A549 (cell line): Measurements from ENCODE around the gene SLC12A8. TPM values are rescaled to one million over a fixed set of nuclear protein-coding genes. Genes with fewer than 3 reads are reported as not detected.

Experiments used
- ATAC-seq, 2 experiments: fragments of 200-7000 bp in 1 of 2; fragments of >200 bp in 1 of 2; cut with Nextera tagmentation in 1 of 2; cut with Tn5 transposase in 1 of 2; 3 replicates each; pipeline versions ENCODE4 v1.8.0 to v1.9.1; 2018 to 2020; ENCODE audit warnings: mild to moderate bottlenecking in 1 of 2, moderate library complexity in 1 of 2
- CTCF ChIA-PET: fragments of 300-600 bp; sonication (Branson Sonifier 250); formaldehyde crosslinking; extraction: SDS; loops from one replicate; lab custom pipeline; 2021; ENCODE audit warnings: antibody characterized with exemption, inconsistent platforms; lab: Yijun Ruan, JAX
- POLR2A ChIA-PET: fragments of 350-600 bp; formaldehyde crosslinking; extraction: SDS; loops from one replicate; lab custom pipeline; 2021; ENCODE audit warnings: antibody characterized with exemption, inconsistent platforms; lab: Yijun Ruan, JAX
- DNase-seq, 2 experiments: peaks; one replicate each; pipeline versions ENCODE4 v3.0.0 to v3.0.0-alpha.2; 2011 to 2016; ENCODE audit warnings: low read depth in 1 of 2, low spot score in 1 of 2
- FAIRE-seq: peaks from 2 replicates; lab custom pipeline; 2011; peaks lifted over from hg19 to GRCh38; lab: Jason Lieb, UNC
- H3K27ac ChIP-seq, 2 experiments: fragments of >200 bp; sonication (Bioruptor Twin); formaldehyde crosslinking; 3 replicates each; pipeline ENCODE4 v1.5.1; 2016 to 2017
- H3K4me1 ChIP-seq: fragments of >200 bp; sonication (Bioruptor Twin); formaldehyde crosslinking; 3 replicates; pipeline ENCODE4 v1.6.1; 2016
- H3K4me2 ChIP-seq: fragments of >200 bp; sonication (Bioruptor Twin); formaldehyde crosslinking; 3 replicates; pipeline ENCODE4 v1.6.1; 2016
- H3K4me3 ChIP-seq: fragments of >200 bp; sonication (Bioruptor Twin); formaldehyde crosslinking; 3 replicates; pipeline ENCODE4 v1.5.1; 2016
- H3K9me3 ChIP-seq: fragments of >200 bp; sonication (Bioruptor Twin); formaldehyde crosslinking; 3 replicates; pipeline ENCODE4 v1.6.1; 2016
- ATOH8 ChIP-seq: fragments of 250-450 bp; sonication (Bioruptor Pico); IDR thresholded peaks from 2 replicates; pipeline ENCODE4 v1.5.0; 2020; ENCODE audit warnings: low read depth, mild to moderate bottlenecking, moderate library complexity
- CEBPB ChIP-seq, 2 experiments: fragments of >200 bp in 1 of 2; sonication (Bioruptor Twin) in 1 of 2; formaldehyde crosslinking in 1 of 2; IDR thresholded peaks; 2 replicates each; pipeline ENCODE4 v1.6.1; 2012 to 2016
- CHD2 ChIP-seq: fragments of 150-350 bp; IDR thresholded peaks from 2 replicates; pipeline ENCODE4 v1.6.1; 2014; ENCODE audit warnings: low read length; ENCODE audit not compliant: partially characterized antibody
- E2F6 ChIP-seq: IDR thresholded peaks from 2 replicates; pipeline ENCODE4 v1.6.1; 2012; ENCODE audit warnings: low read depth, borderline replicate concordance
- EHMT2 ChIP-seq: fragments of 200-600 bp; sonication (generic); IDR thresholded peaks from 2 replicates; pipeline ENCODE4 v1.6.1; 2016; ENCODE audit warnings: antibody characterized with exemption, low read depth, mild to moderate bottlenecking, moderate library complexity
- EP300 ChIP-seq, 2 experiments: fragments of >200 bp; sonication (Bioruptor Twin); formaldehyde crosslinking; IDR thresholded peaks; 2 replicates in 1 of 2; 3 replicates in 1 of 2; pipeline ENCODE4 v1.6.1; 2016 to 2017
- FOSL2 ChIP-seq, 2 experiments: fragments of 450-650 bp in 1 of 2; fragments of >200 bp in 1 of 2; sonication (Bioruptor Twin) in 1 of 2; formaldehyde crosslinking; IDR thresholded peaks; 2 replicates each; pipeline versions ENCODE4 v1.5.0 to v1.6.1; 2016 to 2020; ENCODE audit warnings: mild to moderate bottlenecking in 1 of 2, moderate library complexity in 1 of 2
- FOXS1 ChIP-seq: fragments of 250-450 bp; sonication (Bioruptor Pico); IDR thresholded peaks from 2 replicates; pipeline ENCODE4 v1.5.0; 2020; ENCODE audit warnings: mild to moderate bottlenecking, moderate library complexity
- HES2 ChIP-seq: fragments of >200 bp; sonication (Bioruptor Twin); formaldehyde crosslinking; IDR thresholded peaks from 2 replicates; pipeline ENCODE4 v1.6.1; 2016
- HOXB5 ChIP-seq: fragments of 250-450 bp; sonication (Bioruptor Pico); IDR thresholded peaks from 2 replicates; pipeline ENCODE4 v1.5.0; 2020; ENCODE audit warnings: mild to moderate bottlenecking, moderate library complexity
- JUN ChIP-seq, 2 experiments: fragments of >200 bp; sonication (Bioruptor Twin); formaldehyde crosslinking; IDR thresholded peaks; 2 replicates in 1 of 2; 3 replicates in 1 of 2; pipeline ENCODE4 v1.6.1; 2016 to 2017
- JUNB ChIP-seq: fragments of >200 bp; sonication (Bioruptor Twin); formaldehyde crosslinking; IDR thresholded peaks from 2 replicates; pipeline ENCODE4 v1.6.1; 2016
- KDM1A ChIP-seq: fragments of 200-600 bp; sonication (generic); IDR thresholded peaks from 2 replicates; pipeline ENCODE4 v1.6.1; 2016; ENCODE audit warnings: low read depth, mild to moderate bottlenecking
- MAFK ChIP-seq: fragments of 450-650 bp; IDR thresholded peaks from 2 replicates; pipeline ENCODE4 v1.6.1; 2014; ENCODE audit not compliant: partially characterized antibody
- MAZ ChIP-seq: fragments of 150-350 bp; IDR thresholded peaks from 2 replicates; pipeline ENCODE4 v1.6.1; 2014; ENCODE audit warnings: antibody characterized with exemption, low read depth, low read length, borderline replicate concordance
- MYC ChIP-seq: IDR thresholded peaks from 2 replicates; pipeline ENCODE4 v1.6.1; 2012; ENCODE audit warnings: mild to moderate bottlenecking, inconsistent platforms, low read length, improper control_type of control experiment, borderline replicate concordance
- NFE2L2 ChIP-seq: fragments of 150-350 bp; conservative IDR thresholded peaks from 2 replicates; pipeline ENCODE4 v1.6.1; 2014; ENCODE audit warnings: low read length
- PHF8 ChIP-seq: fragments of 200-600 bp; sonication (generic); IDR thresholded peaks from 2 replicates; pipeline ENCODE4 v1.6.1; 2016; ENCODE audit warnings: low read depth, mild to moderate bottlenecking, antibody characterized with exemption, moderate library complexity, borderline replicate concordance
- POLR2AphosphoS2 ChIP-seq: conservative IDR thresholded peaks from 2 replicates; pipeline ENCODE4 v1.6.1; 2012; ENCODE audit warnings: low read length, improper control_type of control experiment, inconsistent platforms
- RARB ChIP-seq: fragments of 250-450 bp; sonication (Bioruptor Pico); IDR thresholded peaks from 2 replicates; pipeline ENCODE4 v1.8.0; 2021; ENCODE audit warnings: mild to moderate bottlenecking, moderate library complexity
- RNF2 ChIP-seq: fragments of 200-600 bp; sonication (generic); IDR thresholded peaks from 2 replicates; pipeline ENCODE4 v1.6.1; 2016; ENCODE audit warnings: low read depth, mild to moderate bottlenecking, antibody characterized with exemption, moderate library complexity, borderline replicate concordance
- SMC3 ChIP-seq: fragments of >200 bp; sonication (Bioruptor Twin); formaldehyde crosslinking; IDR thresholded peaks from 3 replicates; pipeline ENCODE4 v1.6.1; 2018; ENCODE audit warnings: inconsistent platforms
- SREBF2 ChIP-seq: fragments of 450-650 bp; IDR thresholded peaks from 2 replicates; pipeline ENCODE4 v1.6.1; 2014; ENCODE audit warnings: mild to moderate bottlenecking, moderate library complexity
- TP53 ChIP-seq: fragments of 250-450 bp; sonication (Bioruptor Pico); IDR thresholded peaks from 2 replicates; pipeline ENCODE4 v1.5.0; 2021; ENCODE audit warnings: mild to moderate bottlenecking, moderate library complexity
- ZC3H11A ChIP-seq: fragments of 450-650 bp; IDR thresholded peaks from 2 replicates; pipeline ENCODE4 v1.6.1; 2014; ENCODE audit warnings: antibody characterized with exemption, mild to moderate bottlenecking
- ZFP36 ChIP-seq: fragments of 450-650 bp; IDR thresholded peaks from 2 replicates; pipeline ENCODE4 v1.6.1; 2014; ENCODE audit warnings: borderline replicate concordance; ENCODE audit not compliant: partially characterized antibody
- ZNF302 ChIP-seq: fragments of 250-450 bp; sonication (Bioruptor Pico); IDR thresholded peaks from 2 replicates; pipeline ENCODE4 v1.9.0; 2021; ENCODE audit warnings: inconsistent platforms, mild to moderate bottlenecking, moderate library complexity
- ZSCAN20 ChIP-seq: fragments of 250-450 bp; sonication (Bioruptor Pico); IDR thresholded peaks from 2 replicates; pipeline ENCODE4 v1.8.0; 2022; ENCODE audit warnings: mild to moderate bottlenecking, moderate library complexity
- WGBS: methylation state at CpG from one replicate; pipeline ENCODE4 v1.1.6; 2017; ENCODE audit errors: missing lambda C conversion rate; 5-methylcytosine and 5-hydroxymethylcytosine counted together
- polyA plus RNA-seq, 4 experiments: library from polyadenylated mRNA; depleted of rRNA in 3 of 4; stranded (reverse); fragments of >200 nt; fragmentation: RNase III in 1 of 4; extraction: RNeasy Plus Mini Kit Qiagen cat#74134 plus additional on column Dnase treatment in 1 of 4; gene quantifications; 2 replicates in 3 of 4; 3 replicates in 1 of 4; pipeline ENCODE4 v1.2.3, GENCODE V29; 2011 to 2017
- TF ChIP-seq, protein P1 (sequence below): fragments of 450-650 bp; IDR thresholded peaks from 2 replicates; pipeline ENCODE4 v1.6.1; 2014; ENCODE audit warnings: antibody characterized with exemption
- TF ChIP-seq, protein P2 (sequence below): IDR thresholded peaks from 2 replicates; pipeline ENCODE4 v1.6.1; 2012

The SLC12A8 gene
- polyA plus RNA-seq, 2 of the 4 experiments (the other 2 are of a cell fraction) = 1.1 to 4.2 TPM

- Histone ChIP-seq H3K9me3 (no peaks in the 10 kb centered on the region), H3K4me1 (peaks cover 12% of the 10 kb centered on the region), H3K4me3 (no peak overlapping the region), H3K4me2 (no peak overlapping the region), H3K27ac (no peak overlapping the region)
- ATAC-seq (no peak), FAIRE-seq (no peak), DNase-seq (no peak)
- 100% methylated on average over 1 of the region's 1 CpG for WGBS
- ChIA-PET CTCF (no interaction called here), POLR2A (no interaction called here)
- TF ChIP-seq ATOH8 (CRISPR knock-in tag) = no peak
- no peak for TF ChIP-seq EHMT2
- no peak for TF ChIP-seq JUN (IDR thresholded peaks at IDR 0.05)
- TF ChIP-seq CHD2 = no peak
- no peak for TF ChIP-seq FOSL2 (IDR thresholded peaks at IDR 0.05)
- TF ChIP-seq FOSL2 (CRISPR knock-in tag; IDR thresholded peaks at IDR 0.05) = no peak
Measured at GRCh38 chr3:125076464-125076863, 136.1 kb downstream of the SLC12A8 start.

DNA sequence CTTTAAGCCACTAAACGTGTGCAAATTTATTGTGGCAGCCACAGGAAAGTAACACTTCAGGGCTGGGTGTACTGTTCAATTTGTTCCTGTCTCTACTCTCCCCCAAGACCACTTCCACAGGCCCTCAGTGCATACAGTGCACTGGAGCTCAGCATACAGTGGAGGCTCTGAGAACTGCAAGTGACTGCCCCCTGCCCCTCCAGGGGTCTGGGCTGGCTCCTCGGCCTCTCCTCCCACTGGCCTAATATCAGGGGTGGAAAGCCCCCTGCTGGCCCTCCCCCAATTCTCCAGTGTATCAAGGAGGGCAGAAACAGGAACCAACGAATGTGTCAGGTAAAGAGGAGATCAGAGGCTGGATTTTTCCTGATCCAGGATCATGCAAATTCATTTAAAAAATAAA, 136.8 kb downstream of the SLC12A8 start:
- TF ChIP-seq HOXB5 (CRISPR knock-in tag) = no peak
- TF ChIP-seq FOSL2 (IDR thresholded peaks at IDR 0.05) = no peak
- no peak for TF ChIP-seq FOSL2 (CRISPR knock-in tag; IDR thresholded peaks at IDR 0.05)
- no peak for TF ChIP-seq TP53 (CRISPR knock-in tag)
- TF ChIP-seq SMC3 = no peak
- no peak for TF ChIP-seq SREBF2
- TF ChIP-seq ZC3H11A = no peak
- TF ChIP-seq JUN (IDR thresholded peaks at IDR 0.05) = no peak
- TF ChIP-seq MAZ = no peak
- no peak for TF ChIP-seq RNF2
- no peak for TF ChIP-seq EP300 (IDR thresholded peaks at IDR 0.05)
- TF ChIP-seq, protein P1, sequence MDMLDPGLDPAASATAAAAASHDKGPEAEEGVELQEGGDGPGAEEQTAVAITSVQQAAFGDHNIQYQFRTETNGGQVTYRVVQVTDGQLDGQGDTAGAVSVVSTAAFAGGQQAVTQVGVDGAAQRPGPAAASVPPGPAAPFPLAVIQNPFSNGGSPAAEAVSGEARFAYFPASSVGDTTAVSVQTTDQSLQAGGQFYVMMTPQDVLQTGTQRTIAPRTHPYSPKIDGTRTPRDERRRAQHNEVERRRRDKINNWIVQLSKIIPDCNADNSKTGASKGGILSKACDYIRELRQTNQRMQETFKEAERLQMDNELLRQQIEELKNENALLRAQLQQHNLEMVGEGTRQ = no peak
- TF ChIP-seq ZFP36 = no peak
- no peak for TF ChIP-seq MYC
- no peak for TF ChIP-seq MAFK
- TF ChIP-seq ZSCAN20 (CRISPR knock-in tag) = no peak
- TF ChIP-seq NFE2L2 = no peak
- no peak for TF ChIP-seq RARB
- TF ChIP-seq KDM1A = no peak
- TF ChIP-seq, protein P2, sequence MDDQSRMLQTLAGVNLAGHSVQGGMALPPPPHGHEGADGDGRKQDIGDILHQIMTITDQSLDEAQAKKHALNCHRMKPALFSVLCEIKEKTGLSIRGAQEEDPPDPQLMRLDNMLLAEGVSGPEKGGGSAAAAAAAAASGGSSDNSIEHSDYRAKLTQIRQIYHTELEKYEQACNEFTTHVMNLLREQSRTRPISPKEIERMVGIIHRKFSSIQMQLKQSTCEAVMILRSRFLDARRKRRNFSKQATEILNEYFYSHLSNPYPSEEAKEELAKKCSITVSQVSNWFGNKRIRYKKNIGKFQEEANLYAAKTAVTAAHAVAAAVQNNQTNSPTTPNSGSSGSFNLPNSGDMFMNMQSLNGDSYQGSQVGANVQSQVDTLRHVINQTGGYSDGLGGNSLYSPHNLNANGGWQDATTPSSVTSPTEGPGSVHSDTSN = no peak
- no peak for TF ChIP-seq JUNB
- H3K4me3 ChIP-seq = no peak overlapping the region
- ATAC-seq (peak; percentile 70 to 89; a peak in 3 of 6 replicates), DNase-seq (no peak), FAIRE-seq (no peak)
- CTCF ChIA-PET = interaction anchor here (1.1 kb wide), 1 partner anchor 10 kb away, joined by 6 read pairs; no protein-coding TSS in a partner anchor
- no peak overlapping the region for H3K4me2 ChIP-seq
- H3K27ac ChIP-seq = no peak overlapping the region; a peak in 1 of 6 replicates
- WGBS = 65% methylated on average over 3 of the region's 3 CpGs
- no peaks in the 10 kb centered on the region for H3K9me3 ChIP-seq
- H3K4me1 ChIP-seq = peaks cover 12% of the 10 kb centered on the region
- POLR2A ChIA-PET = no interaction called here

DNA sequence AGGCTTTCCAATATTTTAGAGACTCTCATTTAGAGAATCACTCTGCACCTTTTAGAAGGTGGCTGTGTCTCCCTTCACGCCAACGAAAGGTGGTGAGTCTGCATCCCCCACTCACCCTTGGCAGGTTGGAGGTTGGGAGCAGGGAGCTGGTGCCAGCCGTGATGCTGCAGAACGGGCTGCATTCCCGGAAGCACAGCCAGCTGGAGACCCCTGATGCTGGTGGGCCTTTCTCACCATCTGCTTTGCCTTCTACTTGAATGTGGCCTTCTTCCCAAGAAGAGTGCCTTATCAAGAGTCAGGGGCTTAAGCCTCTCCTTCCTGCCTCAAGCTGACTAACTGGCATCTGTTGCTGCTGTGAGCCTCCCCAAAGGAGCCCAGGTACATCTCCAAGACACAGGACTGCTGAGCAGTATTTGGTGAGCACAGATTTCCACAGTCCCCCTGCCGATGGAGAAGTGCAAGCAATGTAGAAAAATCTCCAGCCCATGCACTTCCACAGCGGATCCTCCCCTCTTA, 139.1 kb downstream of the SLC12A8 start:
- FAIRE-seq = no peak
- no peaks in the 10 kb centered on the region for H3K4me1 ChIP-seq
- no peak for DNase-seq
- H3K4me3 ChIP-seq = no peak overlapping the region
- 93% methylated on average over 4 of the region's 7 CpGs for WGBS
- ChIA-PET CTCF (no interaction called here), POLR2A (no interaction called here)
- no peak overlapping the region for H3K4me2 ChIP-seq
- H3K9me3 ChIP-seq = no peaks in the 10 kb centered on the region
- no peak for ATAC-seq
- H3K27ac ChIP-seq = no peak overlapping the region
- no peak for TF ChIP-seq ZNF302 (CRISPR knock-in tag)
- no peak for TF ChIP-seq E2F6
- TF ChIP-seq CEBPB (IDR thresholded peaks at IDR 0.05) = no peak
- no peak for TF ChIP-seq HES2
- no peak for TF ChIP-seq PHF8
- no peak for TF ChIP-seq POLR2AphosphoS2
- no peak for TF ChIP-seq FOXS1 (CRISPR knock-in tag)
